Activated B cell treated with CpG ODN at 0.5 μM for 24 hours (primary cell): ENCODE measurements around the gene ARL15. TPM values are rescaled to one million over a fixed set of nuclear protein-coding genes. Genes with fewer than 3 reads are reported as not detected.

Experiments used
- ATAC-seq: fragments of 200-7000 bp; cut with Tn5 transposase; one replicate; pipeline ENCODE4 v1.10.0; 2021; ENCODE audit warnings: low read depth, mild to moderate bottlenecking, moderate library complexity
- CTCF ChIA-PET: fragments of 350-600 bp; sonication (Branson Sonifier 250); formaldehyde crosslinking; loops from one replicate; lab custom pipeline; 2021; ENCODE audit warnings: antibody characterized with exemption; lab: Charles Lee
- POLR2A ChIA-PET: fragments of 350-600 bp; sonication (Branson Sonifier 250); formaldehyde crosslinking; loops from one replicate; lab custom pipeline; 2021; ENCODE audit warnings: antibody characterized with exemption; lab: Charles Lee
- DNase-seq: peaks from one replicate; pipeline ENCODE4 v3.0.0; 2022
- H3K27ac Mint-ChIP-seq: one replicate; pipeline ENCODE4 v1.8.0; 2020; ENCODE audit warnings: mixed read lengths
- H3K27me3 Mint-ChIP-seq: one replicate; pipeline ENCODE4 v1.8.0; 2021; ENCODE audit warnings: mixed read lengths
- H3K36me3 Mint-ChIP-seq: one replicate; pipeline ENCODE4 v1.8.0; 2021; ENCODE audit warnings: low read depth, mixed read lengths
- H3K4me1 Mint-ChIP-seq: one replicate; pipeline ENCODE4 v1.8.0; 2021; ENCODE audit warnings: mixed read lengths
- H3K4me3 Mint-ChIP-seq: one replicate; pipeline ENCODE4 v1.8.0; 2020; ENCODE audit warnings: mild to moderate bottlenecking, mixed read lengths
- H3K9me3 Mint-ChIP-seq: one replicate; pipeline ENCODE4 v1.8.0; 2020; ENCODE audit warnings: mixed read lengths
- CTCF ChIP-seq: fragments of 200-600 bp; IDR thresholded peaks from one replicate; pipeline ENCODE4 v1.8.0; 2022; ENCODE audit warnings: antibody characterized with exemption, mild to moderate bottlenecking
- intact Hi-C: fragments of 100-400 bp; cut with micrococcal nuclease; formaldehyde crosslinking; loops from one replicate; pipeline ENCODE4 v1.15.1; 2024
- total RNA-seq: library from RNA; stranded (reverse); gene quantifications from 2 replicates; pipeline ENCODE4 v1.2.3, GENCODE V29; 2022

The ARL15 gene
- total RNA-seq, 1 donor from 2014 or later, result 17.5 TPM

DNA sequence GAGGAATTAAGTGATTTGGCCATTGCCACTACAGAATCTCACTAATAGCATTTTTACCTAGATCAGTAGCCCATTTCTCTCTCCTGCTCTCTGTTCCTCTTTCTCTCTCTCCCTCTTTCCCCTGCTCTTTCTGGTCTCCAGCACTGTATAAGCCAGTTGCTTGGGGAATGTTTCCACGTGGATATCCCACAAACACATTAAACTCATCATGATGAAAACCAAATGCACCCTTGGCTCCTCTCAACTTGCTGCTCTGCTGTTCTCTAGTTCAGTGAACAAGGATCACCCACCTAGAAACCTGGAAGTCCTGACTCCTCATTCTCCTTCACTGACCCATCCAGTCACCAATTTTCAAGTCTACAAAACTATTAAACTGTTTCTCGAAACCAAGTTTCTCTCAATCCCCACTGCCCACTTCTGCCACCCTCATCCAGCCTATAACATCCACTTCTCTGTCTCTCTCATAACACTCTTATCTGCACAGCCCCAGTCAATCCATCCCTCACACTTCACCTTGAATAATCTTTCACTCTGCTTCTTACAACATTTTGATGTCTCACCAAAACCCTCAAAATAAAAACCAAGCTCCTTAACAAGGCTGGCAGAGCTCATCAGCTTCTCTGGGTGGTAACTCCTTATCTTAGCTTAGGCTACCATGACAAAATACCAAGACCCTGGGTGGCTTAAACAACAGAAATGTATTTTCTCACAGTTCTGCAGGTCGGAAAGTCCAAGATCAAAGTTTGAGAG lies 79.3 kb downstream of the ARL15 start:
- Mint-ChIP-seq H3K4me3 (no peak overlapping the region), H3K27ac (no peak overlapping the region), H3K4me1 (peaks cover 32% of the 10 kb centered on the region), H3K9me3 (no peaks in the 10 kb centered on the region), H3K27me3 (no peaks in the 10 kb centered on the region), H3K36me3 (no peaks in the 10 kb centered on the region)
- no peak for TF ChIP-seq CTCF
- no peak for DNase-seq
- intact Hi-C loops, result no loop called here
- ATAC-seq, result no peak
- ChIA-PET CTCF (interaction anchor here (1.4 kb wide), 1 partner anchor 753 kb away, joined by 4 read pairs; no protein-coding TSS in a partner anchor), POLR2A (no interaction called here)

- no peak for TF ChIP-seq CTCF
- ATAC-seq, result peak; percentile 89
- Mint-ChIP-seq H3K4me1 (peaks cover 31% of the 10 kb centered on the region), H3K27ac (no peak overlapping the region), H3K27me3 (no peaks in the 10 kb centered on the region), H3K36me3 (no peaks in the 10 kb centered on the region), H3K4me3 (peak overlapping the region; percentile 1), H3K9me3 (no peaks in the 10 kb centered on the region)
- POLR2A ChIA-PET, result no interaction called here
- peak; percentile 47 for DNase-seq
- intact Hi-C loops, result loop anchor here (1.0 to 10.0 kb wide), 6 partner anchors 258 to 1059 kb away; partner anchors contain the start of gene NDUFS4
- CTCF ChIA-PET, result interaction anchor here (0.7 to 3.1 kb wide), 14 partner anchors 14 to 1280 kb away, joined by 3 to 14 read pairs (median 4); no protein-coding TSS in a partner anchor
Measured at GRCh38 chr5:54229041-54229780, 81.2 kb downstream of the ARL15 start.

DNA sequence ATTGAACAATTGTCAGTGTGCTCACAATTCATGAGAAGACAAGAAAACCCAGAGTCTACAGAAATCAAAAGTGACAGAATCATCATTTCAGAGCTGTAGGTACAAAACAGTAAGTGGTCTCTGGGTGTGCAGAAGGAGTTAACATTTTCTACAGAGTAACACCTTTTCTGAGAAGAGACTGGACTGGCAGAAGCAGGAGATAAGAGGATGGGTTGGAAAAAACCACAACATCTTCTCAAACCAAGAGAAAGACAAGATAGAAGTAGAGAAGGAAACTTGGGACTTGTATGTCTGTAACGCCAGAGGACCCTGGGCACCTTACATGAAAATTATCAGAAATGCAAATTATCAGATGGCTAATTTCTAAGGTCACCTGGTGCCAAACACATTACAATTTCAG lies 82.6 kb downstream of the ARL15 start:
- ChIA-PET CTCF (interaction anchor here (2.2 to 3.1 kb wide), 4 partner anchors 12 to 750 kb away, joined by 6 to 14 read pairs (median 8); no protein-coding TSS in a partner anchor), POLR2A (no interaction called here)
- Mint-ChIP-seq H3K27ac (no peak overlapping the region), H3K36me3 (no peaks in the 10 kb centered on the region), H3K4me1 (peaks cover 31% of the 10 kb centered on the region), H3K4me3 (no peak overlapping the region), H3K27me3 (no peaks in the 10 kb centered on the region), H3K9me3 (no peaks in the 10 kb centered on the region)
- ATAC-seq (no peak), DNase-seq (no peak)
- intact Hi-C loops, result loop anchor here (2.0 to 10.0 kb wide), 4 partner anchors 260 to 965 kb away; partner anchors contain the start of gene NDUFS4
- TF ChIP-seq CTCF, result no peak

GRCh38 chr5:54227109-54227508 lies 83.3 kb downstream of the ARL15 start:
- intact Hi-C loops, result loop anchor here (5.0 to 10.0 kb wide), 2 partner anchors 260 to 662 kb away; partner anchors contain the start of gene NDUFS4
- Mint-ChIP-seq H3K27ac (no peak overlapping the region), H3K9me3 (no peaks in the 10 kb centered on the region), H3K27me3 (no peaks in the 10 kb centered on the region), H3K36me3 (no peaks in the 10 kb centered on the region), H3K4me1 (peaks cover 31% of the 10 kb centered on the region), H3K4me3 (no peak overlapping the region)
- CTCF ChIA-PET, result interaction anchor here (0.6 to 2.9 kb wide), 3 partner anchors 12 to 57 kb away, joined by 3 to 14 read pairs (median 3); no protein-coding TSS in a partner anchor
- no peak for ATAC-seq
- no peak for DNase-seq
- POLR2A ChIA-PET, result no interaction called here
- no peak for TF ChIP-seq CTCF
